Raji (cell line): ENCODE results near the gene SPTB.

Source experiments
- POLR2A ChIP-seq: IDR thresholded peaks from 2 replicates; pipeline ENCODE4 v1.6.1; 2011; ENCODE audit warnings: low read depth, low read length, control low read depth; ENCODE audit not compliant: insufficient read depth

Gene SPTB

GRCh38 chr14:64818151-64818550 lies 61.6 kb downstream of the SPTB start:
- TF ChIP-seq POLR2A, result no peak

- no peak for TF ChIP-seq POLR2A
Observed at GRCh38 chr14:64817631-64818030, 62.1 kb downstream of the SPTB start.

GRCh38 chr14:64816221-64816783 lies 63.4 kb downstream of the SPTB start:
- no peak for TF ChIP-seq POLR2A

- TF ChIP-seq POLR2A, result no peak
Observed at GRCh38 chr14:64815257-64815656, 64.5 kb downstream of the SPTB start.

GRCh38 chr14:64812412-64812811 lies 67.3 kb downstream of the SPTB start:
- no peak for TF ChIP-seq POLR2A

GRCh38 chr14:64811676-64812075 lies 68.0 kb downstream of the SPTB start:
- no peak for TF ChIP-seq POLR2A

GRCh38 chr14:64808449-64808848 lies 71.3 kb downstream of the SPTB start:
- TF ChIP-seq POLR2A, result no peak

- TF ChIP-seq POLR2A, result no peak
Observed at GRCh38 chr14:64807551-64807950, 72.2 kb downstream of the SPTB start.

- TF ChIP-seq POLR2A, result no peak
Observed at GRCh38 chr14:64806862-64807495, 72.7 kb downstream of the SPTB start.

GRCh38 chr14:64806202-64806861 lies 73.4 kb downstream of the SPTB start:
- no peak for TF ChIP-seq POLR2A

- no peak for TF ChIP-seq POLR2A
Observed at GRCh38 chr14:64804754-64805260, 74.9 kb downstream of the SPTB start.

GRCh38 chr14:64801800-64802199 lies 77.9 kb downstream of the SPTB start:
- no peak for TF ChIP-seq POLR2A

GRCh38 chr14:64801046-64801445 lies 78.7 kb downstream of the SPTB start:
- TF ChIP-seq POLR2A, result no peak

- TF ChIP-seq POLR2A, result no peak
Observed at GRCh38 chr14:64800000-64800399, 79.7 kb downstream of the SPTB start.

- no peak for TF ChIP-seq POLR2A
Observed at GRCh38 chr14:64799555-64799954, 80.2 kb downstream of the SPTB start.

GRCh38 chr14:64796369-64796768 lies 83.3 kb downstream of the SPTB start:
- no peak for TF ChIP-seq POLR2A
